ENCODE measurements around the gene RSRC1. TPM values are rescaled to one million over a fixed set of nuclear protein-coding genes. Genes with fewer than 3 reads are reported as not detected.

The RSRC1 gene
- total and polyA plus RNA-seq, 11 donors = 9.5 to 24.9 (median 21.3) TPM

DNA sequence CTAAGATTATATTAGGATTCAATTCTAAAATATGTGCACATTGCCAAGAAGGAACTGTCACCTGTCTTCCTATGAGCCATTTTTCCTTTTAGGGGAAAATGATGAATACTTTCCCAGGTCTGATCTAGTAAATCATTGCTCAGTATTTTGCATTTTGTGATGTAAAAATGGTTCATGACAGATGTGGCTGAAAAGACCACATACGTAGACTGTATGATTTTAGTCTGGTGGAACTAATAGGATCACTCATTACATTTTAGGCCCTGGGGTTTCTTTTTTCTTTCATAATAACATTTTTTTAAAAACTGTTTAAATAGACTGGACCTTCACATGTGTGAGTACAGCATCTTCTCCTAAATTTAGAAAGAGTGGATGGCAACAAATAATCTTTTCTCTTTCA lies 259.4 kb downstream of the RSRC1 start:
- 92 to 98% (median 96%) methylated on average over 1 of the region's 1 CpG for WGBS, 4 donors
- no peaks in the 10 kb centered on the region for H3K36me3 ChIP-seq
- H3K27me3 ChIP-seq = no peaks in the 10 kb centered on the region
- intact Hi-C loops (cut with DNase I) = no loop called here
- H3K4me1 ChIP-seq = no peaks in the 10 kb centered on the region
- DNase-seq (no peak), ATAC-seq (no peak)
- H3K27ac ChIP-seq = no peak overlapping the region
- no peak overlapping the region for H3K4me3 ChIP-seq
- TF ChIP-seq, protein P1, sequence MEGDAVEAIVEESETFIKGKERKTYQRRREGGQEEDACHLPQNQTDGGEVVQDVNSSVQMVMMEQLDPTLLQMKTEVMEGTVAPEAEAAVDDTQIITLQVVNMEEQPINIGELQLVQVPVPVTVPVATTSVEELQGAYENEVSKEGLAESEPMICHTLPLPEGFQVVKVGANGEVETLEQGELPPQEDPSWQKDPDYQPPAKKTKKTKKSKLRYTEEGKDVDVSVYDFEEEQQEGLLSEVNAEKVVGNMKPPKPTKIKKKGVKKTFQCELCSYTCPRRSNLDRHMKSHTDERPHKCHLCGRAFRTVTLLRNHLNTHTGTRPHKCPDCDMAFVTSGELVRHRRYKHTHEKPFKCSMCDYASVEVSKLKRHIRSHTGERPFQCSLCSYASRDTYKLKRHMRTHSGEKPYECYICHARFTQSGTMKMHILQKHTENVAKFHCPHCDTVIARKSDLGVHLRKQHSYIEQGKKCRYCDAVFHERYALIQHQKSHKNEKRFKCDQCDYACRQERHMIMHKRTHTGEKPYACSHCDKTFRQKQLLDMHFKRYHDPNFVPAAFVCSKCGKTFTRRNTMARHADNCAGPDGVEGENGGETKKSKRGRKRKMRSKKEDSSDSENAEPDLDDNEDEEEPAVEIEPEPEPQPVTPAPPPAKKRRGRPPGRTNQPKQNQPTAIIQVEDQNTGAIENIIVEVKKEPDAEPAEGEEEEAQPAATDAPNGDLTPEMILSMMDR (IDR thresholded peaks at IDR 0.05) = no peak
- TF ChIP-seq POLR2A (IDR thresholded peaks at IDR 0.05) = no peak
- H3K9me3 ChIP-seq = peaks cover 0 to 22% (median 5%) of the 10 kb centered on the region in 12 donors

DNA sequence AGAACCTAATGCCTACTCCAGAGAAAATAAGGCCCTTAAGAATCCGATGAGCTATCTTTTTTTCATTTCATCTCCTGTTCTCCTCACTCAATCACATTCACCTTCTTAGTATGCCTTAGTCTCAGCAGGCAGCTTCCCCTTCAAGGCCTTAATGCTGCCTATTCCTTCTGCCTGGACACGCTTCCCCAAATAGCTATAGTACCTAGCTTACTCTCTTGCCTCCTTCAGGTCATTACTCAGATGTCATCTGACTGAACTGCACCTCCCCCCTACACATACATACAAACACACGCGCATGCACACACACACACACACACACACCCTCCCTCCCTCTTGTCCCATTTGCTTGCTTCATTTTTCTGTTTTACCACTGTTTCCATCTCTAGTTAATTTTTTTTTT lies 269.6 kb downstream of the RSRC1 start:
- TF ChIP-seq POLR2A (IDR thresholded peaks at IDR 0.05) = no peak
- TF ChIP-seq, protein P1 (IDR thresholded peaks at IDR 0.05) = no peak
- whole genome bisulfite sequencing, 4 donors = 82 to 91% (median 89%) methylated on average over 4 of the region's 4 CpGs
- Histone ChIP-seq H3K27ac (no peak overlapping the region), H3K4me3 (no peak overlapping the region), H3K4me1 (no peaks in the 10 kb centered on the region), H3K9me3 (no peaks in the 10 kb centered on the region), H3K27me3 (no peaks in the 10 kb centered on the region), H3K36me3 (no peaks in the 10 kb centered on the region)
- intact Hi-C loops (cut with DNase I) = loop anchor here in 1 of 10 donors (5.0 kb wide), 1 partner anchor 107 kb away; no protein-coding TSS in a partner anchor
- no peak for DNase-seq
- ATAC-seq = no peak

DNA sequence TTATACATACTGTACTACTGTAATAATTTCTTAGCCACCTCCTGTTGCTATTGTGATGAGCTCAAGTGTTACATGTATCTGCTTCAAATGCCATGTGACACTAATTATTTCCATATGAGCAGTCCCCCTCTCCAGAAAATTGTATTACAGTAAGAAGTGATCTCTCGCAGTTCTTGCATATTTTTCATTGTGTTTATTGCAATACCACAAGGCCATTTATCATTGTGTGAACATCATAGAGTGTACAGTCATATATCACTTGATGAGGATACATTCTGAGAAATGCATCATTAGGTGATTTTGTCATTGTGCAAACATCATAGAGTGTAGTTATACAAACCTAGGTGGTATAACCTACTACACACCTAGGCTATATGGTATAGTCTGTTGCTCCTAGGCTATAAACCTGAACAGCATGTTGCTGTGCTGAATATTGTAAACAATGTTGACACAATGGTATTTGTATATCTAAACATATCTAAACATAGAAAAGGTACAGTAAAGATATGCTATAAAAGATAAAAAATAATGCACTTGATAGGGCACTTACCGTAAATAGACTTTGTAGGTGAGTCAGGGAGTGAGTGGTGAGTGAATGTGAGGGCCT lies 271.5 kb downstream of the RSRC1 start:
- no peak for ATAC-seq
- no peaks in the 10 kb centered on the region for H3K27me3 ChIP-seq
- intact Hi-C loops (cut with DNase I) = no loop called here

DNA sequence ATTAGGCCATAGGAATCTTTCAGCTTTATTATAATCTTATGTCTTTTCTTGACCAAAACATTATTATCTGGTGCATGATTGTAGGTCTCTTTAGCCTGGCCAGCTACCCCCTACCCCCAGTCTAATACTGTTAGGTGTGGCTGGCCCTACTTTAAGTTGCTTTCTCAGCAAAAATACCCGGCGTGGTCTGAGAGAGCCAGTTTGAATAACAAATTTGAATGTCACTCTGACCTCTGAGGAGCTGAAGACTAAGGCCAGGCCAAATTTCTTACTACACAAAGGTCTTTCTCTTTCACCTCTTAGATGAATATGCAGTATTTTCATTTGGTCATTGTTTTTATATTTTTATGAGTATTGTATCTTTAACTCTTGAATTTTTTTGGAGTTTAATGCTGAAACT lies 272.6 kb downstream of the RSRC1 start:
- intact Hi-C loops (cut with DNase I) = no loop called here
- DNase-seq = no peak
- no peak overlapping the region for H3K4me3 ChIP-seq
- no peak overlapping the region for H3K27ac ChIP-seq
- no peaks in the 10 kb centered on the region for H3K9me3 ChIP-seq
- ATAC-seq = no peak
- no peaks in the 10 kb centered on the region for H3K4me1 ChIP-seq
- 63 to 82% (median 70%) methylated on average over 2 of the region's 2 CpGs for whole genome bisulfite sequencing, 4 donors
- no peaks in the 10 kb centered on the region for H3K36me3 ChIP-seq
- TF ChIP-seq, protein P1 (IDR thresholded peaks at IDR 0.05) = no peak
- no peaks in the 10 kb centered on the region for H3K27me3 ChIP-seq

More for the DNA sequence above, 271.5 kb downstream of the RSRC1 start:
- WGBS, 4 donors = 96 to 100% (median 97%) methylated on average over 2 of the region's 2 CpGs
- Histone ChIP-seq H3K27ac (no peak overlapping the region), H3K9me3 (no peaks in the 10 kb centered on the region), H3K36me3 (no peaks in the 10 kb centered on the region), H3K4me1 (no peaks in the 10 kb centered on the region), H3K4me3 (no peak overlapping the region)
- TF ChIP-seq POLR2A (IDR thresholded peaks at IDR 0.05) = no peak
- TF ChIP-seq, protein P1 (IDR thresholded peaks at IDR 0.05) = no peak
- DNase-seq = no peak
